Keratinocyte (primary cell): ENCODE results near the gene PFN1. TPM values are rescaled to one million over a fixed set of nuclear protein-coding genes. Genes with fewer than 3 reads are reported as not detected.

ENCODE experiments used
- DNase-seq: peaks from one replicate; pipeline ENCODE4 v3.0.0-alpha.2; 2011; ENCODE audit warnings: low read depth, missing footprints, low spot score
- FAIRE-seq: peaks from 2 replicates; lab custom pipeline; 2011; peaks lifted over from hg19 to GRCh38; lab: Jason Lieb, UNC
- H2AFZ ChIP-seq: 2 replicates; pipeline ENCODE4 v1.6.0; 2012; ENCODE audit warnings: low read length, control low read depth, inconsistent platforms; ENCODE audit not compliant: control insufficient read depth
- H3K27ac ChIP-seq: 2 replicates; pipeline ENCODE4 v1.5.1; 2011; ENCODE audit warnings: low read length; ENCODE audit not compliant: control insufficient read depth, insufficient read depth
- H3K27me3 ChIP-seq: 3 replicates; pipeline ENCODE4 v1.6.0; 2011; ENCODE audit warnings: low read length; ENCODE audit not compliant: control insufficient read depth, insufficient read depth; ENCODE audit errors: extremely low read depth
- H3K36me3 ChIP-seq, 2 experiments: 2 replicates in 1 of 2; 3 replicates in 1 of 2; pipeline ENCODE4 v1.5.1; 2011; ENCODE audit warnings: low read length in 2 of 2, mild to moderate bottlenecking in 1 of 2; ENCODE audit not compliant: control insufficient read depth in 2 of 2, insufficient read depth in 2 of 2; ENCODE audit errors: extremely low read depth in 1 of 2
- H3K4me1 ChIP-seq: 3 replicates; pipeline ENCODE4 v1.5.1; 2011; ENCODE audit warnings: low read length; ENCODE audit not compliant: control insufficient read depth, insufficient read depth; ENCODE audit errors: extremely low read depth
- H3K4me2 ChIP-seq: 3 replicates; pipeline ENCODE4 v1.6.0; 2011; ENCODE audit warnings: low read depth, low read length; ENCODE audit not compliant: control insufficient read depth, insufficient read depth; ENCODE audit errors: extremely low read depth
- H3K4me3 ChIP-seq, 3 experiments: fragments of 200-600 bp in 1 of 3; sonication (generic) in 1 of 3; 2 replicates in 2 of 3; 3 replicates in 1 of 3; pipeline ENCODE4 v1.5.1; 2011 to 2016; ENCODE audit warnings: low read length in 3 of 3, mild to moderate bottlenecking in 3 of 3, control low read depth in 2 of 3, inconsistent platforms in 1 of 3, low read depth in 1 of 3, mixed read lengths in 1 of 3, mixed run types in 1 of 3, moderate library complexity in 1 of 3; ENCODE audit not compliant: control insufficient read depth in 2 of 3, insufficient read depth in 2 of 3; ENCODE audit errors: extremely low read depth in 1 of 3
- H3K79me2 ChIP-seq: 2 replicates; pipeline ENCODE4 v1.6.0; 2012; ENCODE audit warnings: low read length; ENCODE audit not compliant: control insufficient read depth, insufficient read depth
- H3K9ac ChIP-seq: 3 replicates; pipeline ENCODE4 v1.6.0; 2011; ENCODE audit warnings: low read length; ENCODE audit not compliant: control insufficient read depth, insufficient read depth; ENCODE audit errors: extremely low read depth
- H3K9me1 ChIP-seq: 3 replicates; pipeline ENCODE4 v1.6.0; 2011; ENCODE audit warnings: low read length; ENCODE audit not compliant: control insufficient read depth, insufficient read depth; ENCODE audit errors: extremely low read depth
- H3K9me3 ChIP-seq: 2 replicates; pipeline ENCODE4 v1.5.1; 2012; ENCODE audit warnings: low read depth, low read length; ENCODE audit not compliant: control insufficient read depth
- H4K20me1 ChIP-seq: 3 replicates; pipeline ENCODE4 v1.6.0; 2011; ENCODE audit warnings: low read length; ENCODE audit not compliant: control insufficient read depth, insufficient read depth; ENCODE audit errors: extremely low read depth
- CTCF ChIP-seq, 3 experiments: IDR thresholded peaks in 1 of 3; conservative IDR thresholded peaks in 1 of 3; optimal IDR thresholded peaks in 1 of 3; 2 replicates in 2 of 3; 3 replicates in 1 of 3; pipeline versions ENCODE3 to v1.5.1; 2011; ENCODE audit warnings: low read length in 3 of 3, mild to moderate bottlenecking in 3 of 3, moderate library complexity in 2 of 3, control low read depth in 1 of 3, inconsistent platforms in 1 of 3; ENCODE audit not compliant: insufficient read depth in 2 of 3; ENCODE audit errors: extremely low read depth in 1 of 3
- EZH2 ChIP-seq: IDR thresholded peaks from one replicate; pipeline ENCODE4 v1.6.1; 2012; ENCODE audit warnings: inconsistent platforms, mild to moderate bottlenecking, low read length, moderate library complexity
- dilution Hi-C: fragments of 300-500 bp; cut with MboI; formaldehyde crosslinking; loops from one replicate; pipeline ENCODE4 v1.7.0; 2020; ENCODE audit warnings: low sequenced_read_pairs; ENCODE audit not compliant: extremely low pct_ligation_motif_present
- polyA plus RNA-seq, 5 experiments: library from polyadenylated mRNA; depleted of rRNA in 3 of 5; stranded (reverse) in 3 of 5; stranded (forward) in 1 of 5; unstranded in 1 of 5; fragments of >200 nt; gene quantifications; 1 replicate in 1 of 5; 2 replicates in 3 of 5; 3 replicates in 1 of 5; pipeline versions ENCODE4 v1.2.1 to v1.2.3, GENCODE V29; 2011 to 2012; ENCODE audit warnings: missing spikeins in 2 of 5, low read depth in 1 of 5, low replicate concordance in 1 of 5

PFN1 gene
- polyA plus RNA-seq, 1 donor (not counting 4 experiments of a cell fraction or from before 2014, with no cell fraction given): 1,435 TPM

DNA sequence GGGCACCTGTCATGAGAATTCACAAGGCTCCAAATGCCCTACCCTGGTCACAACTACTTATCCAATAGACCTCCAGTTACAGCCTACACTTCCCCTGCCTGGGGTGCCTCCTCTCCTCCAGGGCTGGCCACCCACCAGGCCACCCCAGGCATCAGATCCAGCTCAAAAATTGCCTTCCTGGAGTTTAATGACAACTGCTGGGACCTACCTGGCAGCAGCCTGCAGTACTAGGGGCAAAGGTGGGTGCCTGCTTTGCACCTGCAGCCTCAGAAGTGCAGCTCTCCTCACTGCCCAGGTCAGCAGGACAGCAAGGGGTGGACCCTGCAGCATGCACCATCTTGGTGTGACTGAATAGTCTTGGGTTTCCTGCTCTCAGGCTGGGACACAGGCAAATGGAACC is 12.7 kb downstream of the PFN1 start:
- Histone ChIP-seq H3K27me3 (no peaks in the 10 kb centered on the region), H3K79me2 (peaks cover 21% of the 10 kb centered on the region), H3K9me3 (no peaks in the 10 kb centered on the region), H3K36me3 (peaks cover 10 to 19% of the 10 kb centered on the region in 2 experiments), H3K4me2 (no peak overlapping the region), H3K9me1 (no peaks in the 10 kb centered on the region), H3K4me1 (peaks cover 13% of the 10 kb centered on the region), H3K9ac (no peak overlapping the region), H3K4me3 (no peak overlapping the region), H4K20me1 (no peaks in the 10 kb centered on the region), H3K27ac (no peak overlapping the region), H2AFZ (no peak overlapping the region)
- no peak for FAIRE-seq
- no peak for DNase-seq
- dilution Hi-C loops: no loop called here
- TF ChIP-seq CTCF (optimal IDR thresholded peaks at IDR 0.05 in 1 of 3, IDR thresholded peaks at IDR 0.05 in 1 of 3, conservative IDR thresholded peaks at IDR 0.05 in 1 of 3; ENCODE audit: extremely low read depth in 1 of 3, insufficient read depth in 2 of 3, low read length in 3 of 3): no peak
- no peak for TF ChIP-seq EZH2

DNA sequence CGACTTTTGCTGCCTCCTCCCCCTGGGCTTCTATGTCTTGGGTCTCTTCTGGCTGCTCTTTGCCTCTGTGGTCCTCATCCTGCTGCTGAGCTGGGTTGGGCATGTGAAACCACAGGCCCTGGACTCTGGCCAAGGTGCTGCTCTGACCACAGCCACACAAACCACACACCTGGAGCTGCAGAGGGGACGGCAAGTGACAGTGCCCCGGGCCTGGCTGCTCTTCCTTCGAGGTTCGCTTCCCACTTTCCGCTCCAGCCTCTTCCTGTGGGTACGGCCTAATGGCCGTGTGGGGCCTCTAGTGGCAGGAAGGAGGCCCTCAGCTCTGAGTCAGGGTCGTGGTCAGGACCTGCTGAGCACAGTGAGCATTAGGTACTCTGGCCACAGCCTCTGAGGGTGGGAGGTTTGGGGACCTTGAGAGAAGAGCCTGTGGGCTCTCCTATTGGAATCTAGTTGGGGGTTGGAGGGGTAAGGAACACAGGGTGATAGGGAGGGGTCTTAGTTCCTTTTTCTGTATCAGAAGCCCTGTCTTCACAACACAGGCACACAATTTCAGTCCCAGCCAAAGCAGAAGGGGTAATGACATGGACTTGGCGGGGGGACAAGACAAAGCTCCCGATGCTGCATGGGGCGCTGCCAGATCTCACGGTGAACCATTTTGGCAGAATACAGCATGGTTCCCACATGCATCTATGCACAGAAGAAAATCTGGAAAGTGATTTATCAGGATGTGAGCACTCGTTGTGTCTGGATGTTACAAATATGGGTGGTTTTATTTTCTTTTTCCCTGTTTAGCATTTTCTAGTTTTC is 14.0 kb downstream of the PFN1 start:
- FAIRE-seq: no peak
- Histone ChIP-seq H3K4me1 (peaks cover 13% of the 10 kb centered on the region), H3K9ac (peak overlapping the region; percentile 28), H3K27ac (no peak overlapping the region), H3K9me3 (no peaks in the 10 kb centered on the region), H2AFZ (no peak overlapping the region), H3K4me3 (no peak overlapping the region), H4K20me1 (no peaks in the 10 kb centered on the region), H3K9me1 (no peaks in the 10 kb centered on the region), H3K27me3 (no peaks in the 10 kb centered on the region), H3K4me2 (no peak overlapping the region), H3K79me2 (peaks cover 17% of the 10 kb centered on the region), H3K36me3 (peaks cover 10 to 19% of the 10 kb centered on the region in 2 experiments)
- dilution Hi-C loops: no loop called here
- no peak for DNase-seq
- peak; percentile 20 to 50 (median 40) for TF ChIP-seq CTCF (optimal IDR thresholded peaks at IDR 0.05 in 1 of 3, IDR thresholded peaks at IDR 0.05 in 1 of 3, conservative IDR thresholded peaks at IDR 0.05 in 1 of 3; ENCODE audit: extremely low read depth in 1 of 3, insufficient read depth in 2 of 3, low read length in 3 of 3)
- TF ChIP-seq EZH2: no peak
